Measurements from ENCODE around the gene PDCD1LG2. TPM values are rescaled to one million over a fixed set of nuclear protein-coding genes. Genes with fewer than 3 reads are reported as not detected.

PDCD1LG2 gene
- total and polyA plus RNA-seq, 2 of the 8 experiments (the other 6 are each of a cell fraction or from before 2014, with no cell fraction given), result not detected

DNA sequence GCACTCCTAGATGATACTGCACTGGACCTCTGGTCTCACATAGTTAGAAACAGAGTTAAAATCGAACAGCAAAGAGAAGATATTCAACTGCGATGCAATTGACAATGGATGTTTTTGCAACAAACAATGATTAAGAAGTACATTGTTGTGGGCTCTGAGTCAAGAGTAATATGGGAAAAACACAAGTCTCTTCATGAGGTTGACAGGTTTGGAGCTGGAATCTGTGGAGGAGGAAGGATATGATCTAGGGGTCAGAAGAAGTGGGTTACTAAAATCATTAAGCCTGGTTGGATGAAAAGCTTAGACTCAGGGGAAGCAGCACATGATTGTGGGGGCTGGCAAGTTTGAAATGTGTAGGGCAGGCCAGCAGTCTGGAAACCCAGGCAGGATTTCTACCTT lies 53.1 kb downstream of the PDCD1LG2 start (continued):
- TF ChIP-seq, protein P1, sequence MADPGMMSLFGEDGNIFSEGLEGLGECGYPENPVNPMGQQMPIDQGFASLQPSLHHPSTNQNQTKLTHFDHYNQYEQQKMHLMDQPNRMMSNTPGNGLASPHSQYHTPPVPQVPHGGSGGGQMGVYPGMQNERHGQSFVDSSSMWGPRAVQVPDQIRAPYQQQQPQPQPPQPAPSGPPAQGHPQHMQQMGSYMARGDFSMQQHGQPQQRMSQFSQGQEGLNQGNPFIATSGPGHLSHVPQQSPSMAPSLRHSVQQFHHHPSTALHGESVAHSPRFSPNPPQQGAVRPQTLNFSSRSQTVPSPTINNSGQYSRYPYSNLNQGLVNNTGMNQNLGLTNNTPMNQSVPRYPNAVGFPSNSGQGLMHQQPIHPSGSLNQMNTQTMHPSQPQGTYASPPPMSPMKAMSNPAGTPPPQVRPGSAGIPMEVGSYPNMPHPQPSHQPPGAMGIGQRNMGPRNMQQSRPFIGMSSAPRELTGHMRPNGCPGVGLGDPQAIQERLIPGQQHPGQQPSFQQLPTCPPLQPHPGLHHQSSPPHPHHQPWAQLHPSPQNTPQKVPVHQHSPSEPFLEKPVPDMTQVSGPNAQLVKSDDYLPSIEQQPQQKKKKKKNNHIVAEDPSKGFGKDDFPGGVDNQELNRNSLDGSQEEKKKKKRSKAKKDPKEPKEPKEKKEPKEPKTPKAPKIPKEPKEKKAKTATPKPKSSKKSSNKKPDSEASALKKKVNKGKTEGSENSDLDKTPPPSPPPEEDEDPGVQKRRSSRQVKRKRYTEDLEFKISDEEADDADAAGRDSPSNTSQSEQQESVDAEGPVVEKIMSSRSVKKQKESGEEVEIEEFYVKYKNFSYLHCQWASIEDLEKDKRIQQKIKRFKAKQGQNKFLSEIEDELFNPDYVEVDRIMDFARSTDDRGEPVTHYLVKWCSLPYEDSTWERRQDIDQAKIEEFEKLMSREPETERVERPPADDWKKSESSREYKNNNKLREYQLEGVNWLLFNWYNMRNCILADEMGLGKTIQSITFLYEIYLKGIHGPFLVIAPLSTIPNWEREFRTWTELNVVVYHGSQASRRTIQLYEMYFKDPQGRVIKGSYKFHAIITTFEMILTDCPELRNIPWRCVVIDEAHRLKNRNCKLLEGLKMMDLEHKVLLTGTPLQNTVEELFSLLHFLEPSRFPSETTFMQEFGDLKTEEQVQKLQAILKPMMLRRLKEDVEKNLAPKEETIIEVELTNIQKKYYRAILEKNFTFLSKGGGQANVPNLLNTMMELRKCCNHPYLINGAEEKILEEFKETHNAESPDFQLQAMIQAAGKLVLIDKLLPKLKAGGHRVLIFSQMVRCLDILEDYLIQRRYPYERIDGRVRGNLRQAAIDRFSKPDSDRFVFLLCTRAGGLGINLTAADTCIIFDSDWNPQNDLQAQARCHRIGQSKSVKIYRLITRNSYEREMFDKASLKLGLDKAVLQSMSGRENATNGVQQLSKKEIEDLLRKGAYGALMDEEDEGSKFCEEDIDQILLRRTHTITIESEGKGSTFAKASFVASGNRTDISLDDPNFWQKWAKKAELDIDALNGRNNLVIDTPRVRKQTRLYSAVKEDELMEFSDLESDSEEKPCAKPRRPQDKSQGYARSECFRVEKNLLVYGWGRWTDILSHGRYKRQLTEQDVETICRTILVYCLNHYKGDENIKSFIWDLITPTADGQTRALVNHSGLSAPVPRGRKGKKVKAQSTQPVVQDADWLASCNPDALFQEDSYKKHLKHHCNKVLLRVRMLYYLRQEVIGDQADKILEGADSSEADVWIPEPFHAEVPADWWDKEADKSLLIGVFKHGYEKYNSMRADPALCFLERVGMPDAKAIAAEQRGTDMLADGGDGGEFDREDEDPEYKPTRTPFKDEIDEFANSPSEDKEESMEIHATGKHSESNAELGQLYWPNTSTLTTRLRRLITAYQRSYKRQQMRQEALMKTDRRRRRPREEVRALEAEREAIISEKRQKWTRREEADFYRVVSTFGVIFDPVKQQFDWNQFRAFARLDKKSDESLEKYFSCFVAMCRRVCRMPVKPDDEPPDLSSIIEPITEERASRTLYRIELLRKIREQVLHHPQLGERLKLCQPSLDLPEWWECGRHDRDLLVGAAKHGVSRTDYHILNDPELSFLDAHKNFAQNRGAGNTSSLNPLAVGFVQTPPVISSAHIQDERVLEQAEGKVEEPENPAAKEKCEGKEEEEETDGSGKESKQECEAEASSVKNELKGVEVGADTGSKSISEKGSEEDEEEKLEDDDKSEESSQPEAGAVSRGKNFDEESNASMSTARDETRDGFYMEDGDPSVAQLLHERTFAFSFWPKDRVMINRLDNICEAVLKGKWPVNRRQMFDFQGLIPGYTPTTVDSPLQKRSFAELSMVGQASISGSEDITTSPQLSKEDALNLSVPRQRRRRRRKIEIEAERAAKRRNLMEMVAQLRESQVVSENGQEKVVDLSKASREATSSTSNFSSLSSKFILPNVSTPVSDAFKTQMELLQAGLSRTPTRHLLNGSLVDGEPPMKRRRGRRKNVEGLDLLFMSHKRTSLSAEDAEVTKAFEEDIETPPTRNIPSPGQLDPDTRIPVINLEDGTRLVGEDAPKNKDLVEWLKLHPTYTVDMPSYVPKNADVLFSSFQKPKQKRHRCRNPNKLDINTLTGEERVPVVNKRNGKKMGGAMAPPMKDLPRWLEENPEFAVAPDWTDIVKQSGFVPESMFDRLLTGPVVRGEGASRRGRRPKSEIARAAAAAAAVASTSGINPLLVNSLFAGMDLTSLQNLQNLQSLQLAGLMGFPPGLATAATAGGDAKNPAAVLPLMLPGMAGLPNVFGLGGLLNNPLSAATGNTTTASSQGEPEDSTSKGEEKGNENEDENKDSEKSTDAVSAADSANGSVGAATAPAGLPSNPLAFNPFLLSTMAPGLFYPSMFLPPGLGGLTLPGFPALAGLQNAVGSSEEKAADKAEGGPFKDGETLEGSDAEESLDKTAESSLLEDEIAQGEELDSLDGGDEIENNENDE (IDR thresholded peaks at IDR 0.05; ENCODE audit: insufficient replicate concordance, low read length), result no peak
- TF ChIP-seq SP2 (IDR thresholded peaks at IDR 0.05; ENCODE audit: low read length) (no peak), TEAD4 (IDR thresholded peaks at IDR 0.05; ENCODE audit: low read depth, low read length) (no peak), ZNF274 (IDR thresholded peaks at IDR 0.05; ENCODE audit: borderline replicate concordance, extremely low read depth, low read length) (no peak), ATF3 (IDR thresholded peaks at IDR 0.05; ENCODE audit: insufficient read depth, low read depth, low read length) (no peak), JUND (IDR thresholded peaks at IDR 0.05; ENCODE audit: low read length) (no peak), FOSL1 (IDR thresholded peaks at IDR 0.05; ENCODE audit: insufficient read depth, low read depth, low read length) (no peak), TAF1 (IDR thresholded peaks at IDR 0.05; ENCODE audit: low read depth, low read length) (no peak), CEBPB (IDR thresholded peaks at IDR 0.05; ENCODE audit: low read depth, low read length) (no peak), POU5F1 (IDR thresholded peaks at IDR 0.05; ENCODE audit: low read depth, low read length) (no peak), EZH2 (IDR thresholded peaks at IDR 0.05; ENCODE audit: low read depth, low read length, severe bottlenecking) (no peak), HDAC2 (IDR thresholded peaks at IDR 0.05; ENCODE audit: borderline replicate concordance in 1 of 2, low read depth in 2 of 2, low read length in 2 of 2) (no peak)
